Forelimb muscle (tissue), 1 donor: ENCODE measurements around the gene SLC16A2. TPM values are rescaled to one million over a fixed set of nuclear protein-coding genes. Genes with fewer than 3 reads are reported as not detected.

ENCODE experiments used
- DNase-seq: peaks from one replicate; pipeline ENCODE4 v3.0.0-alpha.2; 2013; ENCODE audit warnings: low read depth
- polyA plus RNA-seq: library from polyadenylated mRNA; unstranded; fragments of 120-200 nt; gene quantifications from one replicate; pipeline ENCODE4 v1.2.1, GENCODE V29; 2013; ENCODE audit not compliant: insufficient read length

The SLC16A2 gene
- polyA plus RNA-seq = 47.2 TPM

GRCh38 chrX:74421036-74421739, at the start of gene SLC16A2:
Gene SLC16A2, plus strand, starts transcription at chrX:74421493. Its CDS starts 145 bp downstream, at chrX:74421638.
- peak; percentile 29 for DNase-seq

GRCh38 chrX:74372272-74372671, 49.0 kb upstream of the SLC16A2 start:
- no peak for DNase-seq

GRCh38 chrX:74377282-74377681, 44.0 kb upstream of the SLC16A2 start:
- DNase-seq = no peak

- no peak for DNase-seq
Observed at GRCh38 chrX:74382613-74383012, 38.7 kb upstream of the SLC16A2 start.

GRCh38 chrX:74383611-74384010, 37.7 kb upstream of the SLC16A2 start:
- no peak for DNase-seq

GRCh38 chrX:74389016-74389722, 32.1 kb upstream of the SLC16A2 start:
- DNase-seq = no peak

- no peak for DNase-seq
Observed at GRCh38 chrX:74395556-74395955, 25.7 kb upstream of the SLC16A2 start.

- DNase-seq = no peak
Observed at GRCh38 chrX:74405973-74406489, 15.3 kb upstream of the SLC16A2 start.

GRCh38 chrX:74408304-74408703, 13.0 kb upstream of the SLC16A2 start:
- DNase-seq = no peak

GRCh38 chrX:74419864-74420195, 1.5 kb upstream of the SLC16A2 start:
- no peak for DNase-seq

- DNase-seq = peak; percentile 6
Observed at GRCh38 chrX:74420196-74421035, 877 bp upstream of the SLC16A2 start.

GRCh38 chrX:74421740-74422352, 553 bp downstream of the SLC16A2 start:
- no peak for DNase-seq

GRCh38 chrX:74422576-74423288, 1.4 kb downstream of the SLC16A2 start:
- peak; percentile 1 for DNase-seq

GRCh38 chrX:74423289-74423998, 2.2 kb downstream of the SLC16A2 start:
- no peak for DNase-seq

- no peak for DNase-seq
Observed at GRCh38 chrX:74426071-74426470, 4.8 kb downstream of the SLC16A2 start.

GRCh38 chrX:74426615-74427014, 5.3 kb downstream of the SLC16A2 start:
- DNase-seq = no peak

GRCh38 chrX:74431797-74432196, 10.5 kb downstream of the SLC16A2 start:
- DNase-seq = no peak

GRCh38 chrX:74434336-74434735, 13.0 kb downstream of the SLC16A2 start:
- no peak for DNase-seq

GRCh38 chrX:74437530-74437929, 16.2 kb downstream of the SLC16A2 start:
- no peak for DNase-seq

GRCh38 chrX:74438764-74439163, 17.5 kb downstream of the SLC16A2 start:
- no peak for DNase-seq
